Stimulated activated CD4-positive, alpha-beta T cell treated with anti-CD3 and anti-CD28 coated beads, Interleukin-4, amount 100 ng/mL, for 48 hours (primary cell): ENCODE measurements around the gene DUOXA1.

Source experiments
- DNase-seq, 2 donors: peaks; one replicate each; pipeline ENCODE4 v3.0.0-alpha.2; 2020; ENCODE audit warnings: low read depth in 2 of 2

Gene DUOXA1, protein sequence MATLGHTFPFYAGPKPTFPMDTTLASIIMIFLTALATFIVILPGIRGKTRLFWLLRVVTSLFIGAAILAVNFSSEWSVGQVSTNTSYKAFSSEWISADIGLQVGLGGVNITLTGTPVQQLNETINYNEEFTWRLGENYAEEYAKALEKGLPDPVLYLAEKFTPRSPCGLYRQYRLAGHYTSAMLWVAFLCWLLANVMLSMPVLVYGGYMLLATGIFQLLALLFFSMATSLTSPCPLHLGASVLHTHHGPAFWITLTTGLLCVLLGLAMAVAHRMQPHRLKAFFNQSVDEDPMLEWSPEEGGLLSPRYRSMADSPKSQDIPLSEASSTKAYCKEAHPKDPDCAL

DNA sequence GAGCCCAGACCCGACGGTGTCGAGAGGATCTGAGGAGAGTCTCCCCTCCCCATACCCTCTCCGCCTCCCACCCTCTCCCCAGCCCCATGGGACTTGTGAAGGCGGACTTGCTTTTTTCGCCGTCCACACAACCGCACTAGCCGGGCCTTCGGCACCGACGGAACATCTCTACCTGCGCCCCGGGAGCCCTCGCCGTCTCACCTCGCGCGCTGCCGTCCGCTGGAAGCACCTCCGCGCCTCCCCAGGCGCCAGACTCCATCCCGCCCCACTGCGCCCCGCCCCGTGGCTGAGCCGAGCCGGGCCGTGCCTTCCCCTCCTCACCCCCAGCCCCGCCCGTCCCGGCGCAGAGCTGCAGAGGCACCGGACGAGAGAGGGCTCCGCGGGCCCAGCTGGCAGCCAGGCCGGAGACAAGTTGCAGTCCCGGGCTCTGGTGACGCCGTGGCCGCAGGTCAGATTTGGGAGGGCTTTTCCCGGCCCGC lies at the start of gene DUOXA1, which contains the start of gene DUOX1:
TSS of gene DUOXA1 (minus strand) at position 229 of the 479 bp plus-strand sequence. CDS start 6,865 bp downstream, outside the sequence.
TSS of gene DUOX1 (plus strand) at position 344 of the 479 bp plus-strand sequence. CDS start 1,973 bp downstream, outside the sequence.
- no peak for DNase-seq

DNA sequence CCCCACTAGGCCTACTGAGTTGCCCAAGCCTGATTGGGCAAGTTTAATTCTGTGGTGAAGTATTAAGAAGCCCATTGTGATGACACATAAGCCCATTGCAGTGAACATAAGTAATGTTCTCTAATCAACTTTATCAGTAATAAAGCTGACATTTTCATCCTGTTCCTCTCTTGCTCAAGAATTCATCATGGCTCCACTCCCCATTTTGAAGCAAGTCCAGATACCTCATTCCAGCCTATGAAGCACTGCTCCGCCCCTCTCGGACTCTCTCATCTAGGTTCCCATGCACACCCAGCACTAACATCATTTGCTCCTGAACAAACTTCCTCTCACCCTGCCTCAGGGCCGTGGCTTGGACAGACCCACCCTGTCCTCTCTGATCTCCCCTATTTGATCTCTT lies 47.6 kb upstream of the DUOXA1 start:
- DNase-seq, result no peak

DNA sequence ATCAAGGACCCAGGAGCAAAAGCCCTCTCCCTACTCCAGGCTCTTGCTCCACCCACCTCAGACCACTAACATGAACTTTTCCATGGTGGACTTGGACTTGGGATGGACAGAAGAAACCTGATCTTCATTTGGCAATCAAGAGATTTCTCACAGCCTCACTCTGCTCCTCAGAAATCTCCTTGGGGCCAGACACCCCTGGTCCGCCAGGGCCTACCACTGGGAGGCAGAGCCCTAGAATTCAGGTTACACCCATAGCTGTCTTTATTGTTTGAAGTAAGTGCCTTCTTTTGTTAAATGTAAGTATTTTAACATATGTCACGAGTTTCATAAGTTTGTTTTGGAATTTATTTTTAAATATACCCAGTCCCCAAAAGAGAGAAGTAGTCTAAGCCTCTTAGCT lies 44.9 kb upstream of the DUOXA1 start:
- DNase-seq, result no peak

DNA sequence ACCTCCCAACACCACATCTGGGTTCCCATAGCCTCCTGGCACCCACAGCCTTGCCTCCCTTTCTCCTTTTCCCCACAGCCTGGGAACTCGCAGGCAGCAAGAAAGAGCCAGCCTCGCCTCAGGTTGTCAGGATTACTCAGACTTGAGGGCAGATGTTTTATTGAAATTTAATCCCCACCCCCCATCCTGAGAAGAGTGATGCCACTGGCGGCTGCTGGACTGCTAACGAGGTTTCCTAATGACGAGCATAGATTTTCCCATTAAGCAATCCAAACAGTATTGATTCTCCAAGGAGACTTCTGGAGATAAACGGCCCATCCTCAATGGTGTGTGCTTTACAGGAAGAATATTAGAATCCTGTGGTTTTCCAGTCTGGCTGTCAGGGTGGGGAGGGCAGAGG lies 44.4 kb upstream of the DUOXA1 start:
- no peak for DNase-seq

DNA sequence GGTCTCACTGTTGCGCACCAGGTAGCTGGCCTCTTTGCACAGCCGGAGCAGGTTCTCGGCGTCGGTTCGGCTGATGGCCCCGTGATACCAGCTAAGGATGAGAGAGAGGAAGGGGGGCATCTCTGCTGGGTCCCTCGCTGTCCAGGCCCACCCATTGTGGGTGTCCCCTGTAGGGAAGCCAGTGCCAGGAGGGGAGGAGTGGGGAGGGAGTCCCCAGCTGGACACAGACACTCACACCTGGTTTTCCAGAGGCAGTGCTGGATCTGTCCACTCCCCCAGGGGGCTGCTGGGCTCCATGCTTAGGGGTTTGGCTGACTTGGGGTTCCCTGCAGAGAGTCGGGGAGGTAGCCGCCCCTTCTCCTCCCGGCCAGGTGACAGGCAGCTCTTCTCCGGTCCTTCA lies 42.2 kb upstream of the DUOXA1 start:
- DNase-seq, result no peak

DNA sequence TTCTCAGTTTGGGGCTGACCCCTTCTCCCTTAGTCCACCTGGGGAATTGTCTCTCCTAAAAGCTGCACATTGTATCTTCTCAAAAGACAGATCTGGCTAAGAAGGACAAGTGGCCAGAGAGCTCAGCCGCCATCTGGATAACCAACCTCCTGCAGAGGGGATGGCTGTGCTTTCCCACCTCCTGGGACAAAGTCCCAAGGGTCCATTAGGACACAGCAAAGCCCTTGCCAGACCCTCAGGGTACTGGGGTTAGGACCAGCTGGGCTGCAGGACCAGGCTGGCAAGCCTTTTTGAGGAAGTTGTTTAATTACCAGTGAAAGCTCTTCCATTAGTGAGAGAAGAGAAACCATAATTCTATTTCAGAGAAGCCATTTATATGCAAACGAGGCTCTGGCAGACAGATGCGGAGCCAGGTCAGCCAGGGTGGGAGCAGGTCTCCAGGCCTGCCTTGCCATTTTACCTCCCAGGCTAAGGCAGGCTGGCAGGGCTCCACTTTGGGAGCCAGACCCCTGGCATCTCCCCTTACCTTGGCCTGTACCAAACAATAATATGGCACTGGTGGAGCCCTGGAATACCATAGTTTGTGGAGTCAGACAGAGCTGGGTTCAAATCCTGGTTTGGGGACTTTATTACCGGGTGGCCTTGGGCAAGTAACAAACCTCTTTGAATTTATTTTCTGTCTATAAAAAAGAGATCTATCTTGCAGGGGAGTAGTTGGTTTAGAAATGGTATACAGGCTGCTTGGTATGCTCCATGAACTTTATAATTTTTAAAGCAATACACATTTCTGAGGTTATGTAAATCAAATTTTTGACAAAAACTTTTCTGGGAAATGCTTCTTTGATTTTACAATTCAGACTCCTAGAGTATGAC lies 40.2 kb upstream of the DUOXA1 start:
- no peak for DNase-seq

DNA sequence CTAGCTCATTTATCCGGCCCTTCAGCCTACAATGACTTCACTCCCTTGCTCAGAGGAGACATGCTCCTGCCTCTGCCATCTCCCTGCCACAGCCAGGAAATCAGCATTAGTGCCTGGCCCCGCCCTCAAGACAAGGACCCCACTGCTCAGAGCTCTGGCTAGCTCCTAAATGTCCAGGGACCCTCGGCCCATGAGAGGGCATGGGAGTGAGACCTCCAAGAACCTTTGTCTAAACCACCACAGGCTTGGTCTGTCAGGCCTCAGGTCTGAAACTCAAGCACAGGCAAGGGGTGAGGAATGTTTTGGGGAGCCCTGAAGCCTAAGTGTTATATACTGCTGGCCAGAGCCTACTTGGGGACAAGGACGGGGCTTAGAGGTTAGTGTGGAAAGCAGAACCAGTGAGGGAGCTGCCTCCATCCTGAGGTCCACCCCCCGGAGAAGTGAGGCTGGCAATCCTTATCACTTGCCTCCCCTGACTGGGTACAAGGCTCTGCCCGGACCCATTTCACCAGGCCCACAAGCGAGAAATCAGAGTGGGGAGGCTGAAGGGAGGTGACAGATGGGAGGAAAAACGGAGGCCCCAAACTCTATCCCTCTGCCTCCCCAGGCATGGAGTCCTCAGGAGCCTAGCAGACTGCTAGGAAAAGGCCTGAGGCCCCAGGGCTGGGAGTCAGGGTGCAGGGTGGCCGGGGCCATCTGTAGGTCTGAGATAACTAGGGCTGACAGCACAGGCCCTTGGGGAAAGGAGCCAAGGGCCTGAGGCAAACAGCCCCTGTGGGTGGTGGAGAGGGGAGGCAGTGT lies 39.3 kb upstream of the DUOXA1 start:
- no peak for DNase-seq

DNA sequence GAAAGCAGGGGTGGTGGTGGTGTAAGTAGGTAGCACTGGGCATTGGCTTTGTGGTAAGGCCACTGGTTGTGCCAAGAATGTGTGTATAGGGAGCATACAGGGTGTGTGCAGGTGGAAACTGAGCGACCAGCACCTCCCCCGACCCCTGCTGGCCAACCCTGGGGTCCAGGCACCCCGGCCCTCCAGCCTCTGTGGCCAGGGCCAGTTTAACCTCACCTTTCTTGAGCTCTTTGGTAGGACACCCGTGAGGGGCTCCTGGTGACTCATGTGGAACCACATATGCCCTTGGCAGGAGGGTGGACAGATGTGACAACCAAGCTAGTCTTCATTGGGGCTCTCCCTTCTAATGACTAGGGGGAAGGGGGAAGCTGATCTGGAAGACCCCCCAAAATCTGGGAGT lies 38.6 kb upstream of the DUOXA1 start:
- DNase-seq, result no peak

DNA sequence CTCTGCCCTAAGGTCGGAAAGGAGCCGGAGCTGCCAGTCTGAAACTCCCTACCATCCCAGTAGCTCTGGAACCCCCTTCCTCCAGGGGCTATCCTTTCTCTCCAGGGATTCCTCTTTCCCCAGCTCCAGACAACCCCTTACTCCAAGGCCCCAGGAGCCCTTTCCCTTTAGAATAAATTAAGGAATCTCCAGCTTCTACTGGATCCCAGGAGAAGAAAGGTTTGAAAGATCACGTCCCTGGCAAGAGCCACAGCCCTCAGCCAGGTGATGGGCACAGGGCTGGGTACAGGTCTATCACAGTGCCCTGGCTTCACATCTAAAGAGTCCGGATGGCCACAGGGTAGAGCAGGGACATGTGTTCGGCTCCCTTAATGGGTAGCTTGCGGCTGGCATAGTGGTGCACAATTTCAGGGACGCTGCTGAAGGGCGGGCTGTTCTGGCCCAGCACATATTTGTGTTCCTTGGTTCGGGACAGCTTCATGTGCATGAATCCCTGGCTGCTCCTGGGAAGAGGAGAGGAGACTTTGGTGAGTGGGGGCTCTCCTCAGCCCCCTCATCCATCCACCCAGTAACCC lies 38.0 kb upstream of the DUOXA1 start:
- DNase-seq, result no peak

DNA sequence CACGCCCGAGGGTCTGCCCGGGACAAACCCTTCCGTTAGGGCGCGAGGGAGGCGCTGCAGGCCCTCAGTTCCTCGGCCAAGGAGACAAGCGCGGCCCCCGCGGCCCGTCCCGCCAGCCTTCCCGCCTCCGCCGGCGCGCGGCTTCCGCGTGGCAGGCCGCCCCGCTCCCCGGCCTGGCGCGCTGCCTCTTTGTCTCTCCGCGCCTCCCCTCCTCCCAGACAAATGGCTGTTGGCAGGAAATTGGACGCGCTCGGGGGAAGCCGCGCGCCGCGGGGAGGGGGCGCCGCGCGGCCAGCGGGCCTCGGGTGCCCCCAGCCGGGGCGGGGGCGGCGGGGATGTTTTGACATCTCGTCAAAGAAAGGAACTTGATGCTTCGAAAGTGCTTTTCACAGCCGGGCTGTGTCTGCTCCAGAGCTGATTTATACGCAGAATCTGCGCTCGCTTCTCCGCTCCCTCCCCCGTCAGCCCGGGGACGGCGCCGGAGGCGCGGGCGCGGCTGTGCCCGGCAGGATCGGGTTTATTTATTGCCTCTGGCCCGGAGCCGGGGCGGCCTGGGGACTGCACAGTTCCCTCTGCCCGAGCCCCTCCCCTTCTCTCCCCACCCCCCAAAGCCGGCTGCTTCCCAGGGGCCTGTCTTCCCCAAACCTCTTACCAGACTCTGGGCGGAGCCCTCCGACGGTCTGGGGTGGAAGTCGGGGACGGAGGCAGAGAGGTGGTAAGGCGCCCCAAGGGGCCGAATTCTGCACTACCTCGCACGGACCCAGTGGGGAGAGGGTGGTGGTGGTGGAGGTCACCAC lies 37.4 kb upstream of the DUOXA1 start:
- peak; percentile 78 to 81 for DNase-seq

DNA sequence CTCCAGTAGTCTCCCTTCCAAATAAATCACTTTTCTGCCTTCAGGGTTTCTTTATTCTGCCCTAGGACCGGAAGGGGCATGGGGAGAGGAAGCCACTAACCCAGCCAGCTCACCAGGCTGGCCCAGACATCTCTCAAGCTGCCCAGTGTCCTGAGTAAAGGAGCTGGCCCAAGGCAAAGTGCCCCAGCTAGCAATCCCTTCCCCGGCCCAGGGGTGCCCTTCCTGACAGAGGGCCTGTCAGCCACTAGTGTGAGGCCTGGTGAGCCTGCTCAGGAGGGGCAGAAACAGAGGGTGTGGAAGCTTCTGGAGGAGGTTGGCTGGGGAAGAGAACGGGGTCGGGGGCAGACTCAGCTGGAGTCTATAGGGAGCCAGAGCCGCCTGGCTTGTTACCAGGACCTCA lies 35.9 kb upstream of the DUOXA1 start:
- no peak for DNase-seq

DNA sequence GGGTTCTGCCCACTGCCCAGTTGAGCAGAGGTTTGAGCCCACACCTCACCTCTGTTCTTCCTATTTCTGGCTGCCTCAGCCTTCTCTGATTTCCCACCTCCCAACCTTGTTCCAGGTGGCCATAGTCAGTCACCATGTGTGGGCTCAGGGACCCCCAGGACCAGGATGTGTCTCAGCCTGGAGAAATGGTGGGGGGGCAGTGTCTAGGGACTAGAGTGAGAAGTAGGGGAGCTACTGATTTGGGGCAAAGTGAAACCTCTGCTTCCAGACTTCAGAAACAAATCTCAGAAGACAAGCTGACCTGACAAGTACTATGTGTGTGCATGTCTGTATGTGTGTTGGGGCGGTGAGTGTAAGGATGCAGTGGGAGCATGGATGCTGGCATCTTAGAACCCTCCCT lies 35.2 kb upstream of the DUOXA1 start:
- no peak for DNase-seq

DNA sequence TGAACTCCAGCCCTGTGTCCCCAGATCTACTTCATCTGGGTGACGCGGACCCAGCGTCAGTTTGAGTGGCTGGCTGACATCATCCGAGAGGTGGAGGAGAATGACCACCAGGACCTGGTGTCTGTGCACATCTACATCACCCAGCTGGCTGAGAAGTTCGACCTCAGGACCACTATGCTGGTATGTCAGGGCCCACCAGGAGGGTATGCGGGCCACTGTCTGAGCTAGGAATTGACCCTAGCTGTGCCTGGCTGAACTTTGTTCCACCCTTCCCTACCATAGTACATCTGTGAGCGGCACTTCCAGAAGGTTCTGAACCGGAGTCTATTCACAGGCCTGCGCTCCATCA lies 33.8 kb upstream of the DUOXA1 start:
- no peak for DNase-seq

DNA sequence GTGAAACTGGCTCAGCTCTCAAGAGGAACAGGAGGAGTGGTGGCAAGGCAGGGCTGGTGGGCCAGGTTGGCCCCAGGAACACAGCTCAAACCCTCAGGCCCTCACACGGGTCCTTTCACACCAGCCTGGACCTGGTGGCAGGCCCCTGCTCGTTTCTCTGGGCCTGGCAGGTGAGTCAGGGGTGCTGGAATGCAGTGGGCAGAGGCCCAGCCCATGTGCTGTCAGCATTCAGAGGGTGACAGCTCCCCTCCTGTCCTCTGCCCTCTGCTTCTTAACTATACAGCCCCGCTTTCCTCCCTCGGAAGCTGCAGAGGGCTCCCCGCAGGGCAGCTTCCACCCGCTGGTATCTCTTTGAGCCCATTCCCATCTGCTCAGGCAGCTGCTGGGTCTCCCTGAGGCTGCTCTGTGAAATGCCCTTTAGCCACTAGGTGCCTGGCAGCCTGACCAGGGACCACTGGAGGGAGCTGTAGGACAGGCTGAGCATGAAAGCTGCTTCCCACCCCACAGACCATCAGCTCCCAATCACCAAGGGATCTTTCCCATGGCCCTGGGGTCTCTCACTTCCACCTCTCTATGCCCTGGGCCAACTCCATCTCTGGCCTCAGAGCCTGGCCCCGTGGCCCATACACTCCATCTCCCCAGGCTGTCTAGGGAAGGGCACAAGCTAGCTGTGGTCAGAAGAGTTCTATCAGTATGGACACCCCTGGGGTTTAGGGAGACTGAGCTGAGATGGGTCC lies 33.3 kb upstream of the DUOXA1 start:
- DNase-seq, result peak; percentile 50 to 54

DNA sequence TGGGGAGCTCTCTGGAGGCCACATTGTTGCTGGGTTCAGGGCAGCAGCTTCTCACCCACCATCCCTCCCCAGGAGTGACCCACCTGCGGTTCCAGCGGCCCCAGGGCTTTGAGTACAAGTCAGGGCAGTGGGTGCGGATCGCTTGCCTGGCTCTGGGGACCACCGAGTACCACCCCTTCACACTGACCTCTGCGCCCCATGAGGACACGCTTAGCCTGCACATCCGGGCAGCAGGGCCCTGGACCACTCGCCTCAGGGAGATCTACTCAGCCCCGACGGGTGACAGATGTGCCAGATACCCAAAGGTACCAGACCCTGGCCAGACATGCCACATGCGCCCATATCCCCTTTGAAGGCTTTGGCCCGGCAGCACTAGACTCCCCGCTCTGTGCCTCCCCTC lies 32.0 kb upstream of the DUOXA1 start:
- no peak for DNase-seq

DNA sequence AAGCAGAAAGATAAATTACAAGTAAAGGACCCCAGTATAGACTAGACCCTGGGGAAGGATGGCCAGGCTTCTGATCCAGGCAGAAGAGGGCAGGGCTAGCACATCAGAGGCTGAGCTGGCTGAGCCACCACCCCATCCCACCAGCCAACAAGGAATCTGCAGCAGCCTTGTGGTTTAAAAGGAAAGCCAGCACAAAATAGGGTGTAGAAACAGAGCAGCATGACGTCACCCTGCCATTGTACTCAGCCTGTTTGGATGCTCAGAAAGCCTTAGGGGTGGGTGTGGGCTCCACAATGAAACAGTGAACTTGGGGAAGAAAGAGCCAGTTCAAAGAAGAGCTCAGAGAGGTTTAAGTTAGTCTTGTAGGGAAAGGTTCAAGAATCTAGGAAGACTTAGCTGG lies 28.3 kb upstream of the DUOXA1 start:
- DNase-seq, result no peak

DNA sequence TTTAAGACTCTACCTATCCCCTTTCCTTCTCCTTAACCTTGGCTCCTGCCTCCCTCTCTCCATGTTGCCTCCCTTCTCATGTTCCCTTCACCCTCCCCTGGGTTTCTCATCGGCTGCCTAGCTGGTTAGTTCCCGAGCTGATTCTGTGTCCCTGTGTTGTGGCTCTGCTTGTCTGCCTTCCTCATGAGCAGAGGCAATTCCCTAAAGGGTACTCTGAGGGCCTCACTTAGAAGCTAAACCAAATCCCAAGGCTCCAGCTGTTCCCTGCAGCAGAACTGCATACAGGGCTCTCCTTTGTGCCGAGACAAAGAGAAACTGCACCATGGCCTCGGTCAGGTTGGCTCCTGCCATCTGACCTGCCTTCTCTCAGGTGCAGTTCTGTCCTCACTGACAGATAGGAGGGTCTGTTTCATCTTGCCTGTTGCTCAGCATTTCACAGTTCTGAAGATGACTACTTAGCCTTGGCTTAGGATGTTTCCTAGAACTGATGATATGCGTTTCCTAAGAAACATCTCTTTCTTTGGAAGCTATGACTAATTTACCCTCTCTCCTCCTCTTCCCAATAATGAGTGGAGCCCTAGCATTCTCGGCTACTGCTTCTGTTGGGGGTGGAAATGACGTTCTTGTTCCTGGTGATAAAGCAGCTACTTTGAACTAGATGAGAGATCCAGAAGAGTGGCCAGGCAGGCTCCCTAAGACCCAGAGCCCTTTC lies 27.2 kb upstream of the DUOXA1 start:
- DNase-seq, result no peak

DNA sequence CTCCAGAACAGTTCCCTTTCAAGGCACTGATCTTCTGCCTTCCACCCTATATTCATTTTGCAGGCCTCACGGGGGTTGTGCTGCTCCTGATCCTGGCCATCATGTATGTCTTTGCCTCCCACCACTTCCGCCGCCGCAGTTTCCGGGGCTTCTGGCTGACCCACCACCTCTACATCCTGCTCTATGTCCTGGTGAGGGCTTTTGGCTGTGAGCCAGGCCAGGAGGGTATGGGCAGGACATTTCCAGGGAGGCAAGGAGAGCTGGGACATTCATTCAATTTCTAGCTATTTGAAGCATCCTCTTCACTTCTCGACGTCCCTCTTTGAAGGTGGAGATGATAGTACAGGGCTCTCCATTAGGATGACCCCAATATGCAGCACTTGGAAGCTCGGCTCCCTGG lies 26.1 kb upstream of the DUOXA1 start:
- DNase-seq, result no peak

DNA sequence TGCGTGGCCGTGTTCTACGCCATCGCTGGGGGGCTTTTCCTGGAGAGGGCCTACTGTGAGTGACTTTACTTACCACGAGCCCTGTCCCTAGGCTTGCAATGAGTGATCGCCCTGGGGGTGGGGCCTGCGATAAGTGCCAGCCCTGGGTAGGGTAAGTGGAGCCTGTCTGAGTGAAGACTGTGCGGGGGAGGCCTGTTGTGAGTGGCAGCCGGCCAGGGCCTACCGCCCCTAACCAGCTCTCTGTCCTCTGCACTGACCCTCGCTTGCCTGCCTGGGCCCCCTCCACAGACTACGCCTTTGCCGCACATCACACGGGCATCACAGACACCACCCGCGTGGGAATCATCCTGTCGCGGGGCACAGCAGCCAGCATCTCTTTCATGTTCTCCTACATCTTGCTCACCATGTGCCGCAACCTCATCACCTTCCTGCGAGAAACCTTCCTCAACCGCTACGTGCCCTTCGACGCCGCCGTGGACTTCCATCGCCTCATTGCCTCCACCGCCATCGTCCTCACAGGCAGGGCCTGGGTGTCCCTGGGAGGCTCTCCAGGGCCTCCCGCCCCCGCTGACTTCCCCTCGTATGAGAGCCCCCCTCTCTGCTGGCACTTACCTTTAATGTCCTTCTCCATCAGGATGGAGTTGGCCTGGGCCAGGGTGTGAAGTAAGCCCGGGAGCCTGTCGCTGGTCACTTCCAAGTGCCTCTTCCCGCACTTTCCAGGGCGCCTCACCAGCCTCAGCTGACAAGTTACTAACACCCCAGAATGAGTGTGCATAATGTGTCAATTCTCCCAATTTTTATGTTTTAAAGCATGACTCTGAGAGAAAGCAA lies 22.5 kb upstream of the DUOXA1 start:
- DNase-seq, result no peak
